ENCODE results near the gene TMPRSS11A.

The TMPRSS11A gene

DNA sequence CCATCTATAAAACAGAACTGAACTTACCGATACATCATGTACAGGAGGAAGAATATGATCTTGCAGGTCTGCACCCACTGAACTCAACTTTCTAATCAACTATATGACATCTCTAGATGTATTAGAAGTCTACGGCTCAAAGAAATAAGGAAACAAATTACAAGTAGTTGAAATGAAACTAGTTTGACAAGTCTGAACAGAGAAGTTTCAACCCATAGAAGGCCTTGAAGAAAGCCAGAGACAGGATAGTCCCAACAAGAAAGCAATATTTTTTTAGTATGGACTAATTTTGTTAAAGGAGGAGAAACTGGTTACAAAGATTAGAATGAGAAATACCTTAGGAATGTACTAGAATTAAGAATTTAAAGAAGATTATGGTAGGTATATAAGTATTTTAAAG is at the start of gene TMPRSS11A:
Gene TMPRSS11A (minus strand): TSS at position 138 of the 400 bp plus-strand sequence. CDS start 100 bp downstream, at position 38.
- DNase-seq (ENCODE audit: low read depth): no peak

- no peak for DNase-seq (ENCODE audit: low read depth)
Observed at GRCh38 chr4:68011684-68012083, 48.4 kb upstream of the TMPRSS11A start.

- no peak for DNase-seq (ENCODE audit: low read depth)
Observed at GRCh38 chr4:68002906-68003305, 39.6 kb upstream of the TMPRSS11A start.

DNA sequence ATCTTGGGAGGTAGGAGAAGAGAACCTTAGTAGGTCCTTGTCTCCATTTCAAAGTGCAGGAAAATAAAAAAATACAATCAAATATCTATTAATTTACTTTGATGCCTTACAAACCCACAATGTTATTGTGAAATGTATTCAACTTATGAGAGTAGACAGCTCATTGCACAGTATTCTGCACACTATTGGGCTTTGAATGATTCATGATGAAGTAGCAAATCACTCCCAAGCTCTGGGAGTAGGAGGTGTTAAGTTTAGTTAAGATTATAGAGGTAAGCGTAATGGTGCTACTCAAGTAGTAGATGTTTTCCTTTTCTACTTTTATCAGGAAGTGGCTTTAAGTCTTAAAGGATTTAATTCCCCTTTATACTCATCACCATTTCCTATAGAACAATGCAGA is 32.8 kb upstream of the TMPRSS11A start:
- no peak for DNase-seq (ENCODE audit: low read depth)

DNA sequence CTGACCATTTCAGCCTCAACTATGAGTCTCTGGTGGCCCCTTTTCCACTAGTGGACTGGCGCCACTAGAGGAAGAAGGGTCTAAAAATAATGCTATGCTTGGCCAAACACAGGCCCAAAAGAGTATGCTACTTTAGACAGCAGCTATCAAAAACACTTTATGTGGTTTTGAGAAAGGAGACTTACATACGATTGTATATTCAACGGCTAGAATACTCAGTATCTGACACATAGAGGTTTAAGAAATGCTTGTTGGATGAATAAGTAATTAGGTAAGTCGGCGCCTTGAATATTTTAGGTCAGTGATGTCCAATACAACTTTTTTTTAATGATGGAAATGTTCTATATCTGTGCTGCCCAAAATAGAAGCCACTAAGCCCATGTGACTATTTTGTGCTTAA is 25.7 kb upstream of the TMPRSS11A start:
- no peak for DNase-seq (ENCODE audit: low read depth)

GRCh38 chr4:67983333-67983732 is 20.0 kb upstream of the TMPRSS11A start:
- DNase-seq (ENCODE audit: low read depth): no peak

DNA sequence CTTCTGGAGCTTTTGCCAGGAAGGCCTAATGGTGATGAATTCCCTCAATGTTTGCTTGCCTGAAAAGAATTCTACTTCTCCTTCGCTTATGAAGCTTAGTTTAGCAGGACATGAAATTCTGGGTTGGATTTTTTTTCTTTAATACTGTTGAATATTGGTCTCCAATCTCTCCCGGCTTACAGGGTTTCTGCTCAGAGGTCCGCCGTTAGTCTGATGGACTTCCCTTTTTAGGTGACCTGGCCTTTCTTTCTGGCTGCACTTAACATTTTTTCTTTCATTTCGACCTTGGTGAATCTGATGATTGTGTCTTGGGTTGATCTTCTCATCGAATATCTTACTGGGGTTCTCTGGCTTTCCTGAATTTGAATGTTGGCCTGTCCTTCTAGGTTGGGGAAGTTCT is 17.2 kb upstream of the TMPRSS11A start:
- no peak for DNase-seq (ENCODE audit: low read depth)

DNA sequence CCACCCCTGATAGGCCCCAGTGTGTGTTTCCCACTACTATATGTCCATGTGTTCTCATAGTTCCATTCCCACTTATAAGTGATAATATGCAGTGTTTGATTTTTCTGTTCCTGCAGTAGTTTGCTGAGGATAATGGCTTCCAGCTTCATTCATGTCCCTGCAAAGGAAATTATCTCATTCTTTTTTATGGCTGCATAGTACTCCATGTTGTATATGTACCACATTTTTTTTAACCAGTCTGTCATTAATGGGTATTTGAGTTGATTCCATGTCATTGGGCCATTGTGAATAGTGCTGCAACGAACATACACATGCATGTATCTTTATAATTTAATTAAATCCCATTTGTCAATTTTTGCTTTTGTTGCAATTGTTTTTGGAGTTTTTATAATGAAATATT is 10.3 kb upstream of the TMPRSS11A start:
- no peak for DNase-seq (ENCODE audit: low read depth)

GRCh38 chr4:67954890-67955289 is 8.4 kb downstream of the TMPRSS11A start:
- DNase-seq (ENCODE audit: low read depth): no peak

DNA sequence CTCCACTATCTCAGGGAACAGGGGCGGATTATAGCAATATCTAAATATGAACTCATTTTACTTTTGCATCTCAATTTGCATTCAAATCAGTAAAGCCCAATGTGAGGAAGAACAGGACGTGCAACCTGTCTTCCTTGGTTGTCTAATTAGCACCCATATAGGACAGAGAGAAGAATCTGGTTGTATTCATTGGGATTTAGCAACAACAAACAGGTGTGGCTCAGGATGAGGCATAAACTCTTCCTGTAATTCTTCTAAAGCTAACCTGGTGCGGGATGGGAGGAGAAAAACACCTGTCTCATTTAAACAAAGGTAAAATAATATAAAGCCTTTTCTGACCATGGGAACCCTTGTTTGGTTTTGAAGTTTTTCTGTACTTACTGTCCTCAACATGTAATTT is 22.2 kb downstream of the TMPRSS11A start:
- no peak for DNase-seq (ENCODE audit: low read depth)

DNA sequence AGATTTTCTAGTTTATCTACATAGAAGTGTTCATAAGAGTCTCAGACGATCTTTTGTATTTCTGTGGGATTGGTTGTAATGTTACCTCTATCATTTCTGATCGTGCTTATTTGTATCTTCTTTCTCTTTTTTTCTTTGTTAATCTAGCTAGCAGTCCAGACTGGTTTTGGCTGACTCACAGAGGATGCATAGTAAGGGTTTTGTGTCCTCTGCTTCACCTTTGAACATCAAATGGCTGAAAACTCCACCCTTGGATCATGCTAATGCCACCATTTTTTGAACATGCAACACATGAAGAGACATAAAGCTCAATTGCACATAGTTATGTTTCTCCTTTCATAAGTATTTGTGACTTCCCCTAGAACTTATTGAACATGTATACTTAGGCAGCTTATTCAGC is 22.8 kb downstream of the TMPRSS11A start:
- no peak for DNase-seq (ENCODE audit: low read depth)

DNA sequence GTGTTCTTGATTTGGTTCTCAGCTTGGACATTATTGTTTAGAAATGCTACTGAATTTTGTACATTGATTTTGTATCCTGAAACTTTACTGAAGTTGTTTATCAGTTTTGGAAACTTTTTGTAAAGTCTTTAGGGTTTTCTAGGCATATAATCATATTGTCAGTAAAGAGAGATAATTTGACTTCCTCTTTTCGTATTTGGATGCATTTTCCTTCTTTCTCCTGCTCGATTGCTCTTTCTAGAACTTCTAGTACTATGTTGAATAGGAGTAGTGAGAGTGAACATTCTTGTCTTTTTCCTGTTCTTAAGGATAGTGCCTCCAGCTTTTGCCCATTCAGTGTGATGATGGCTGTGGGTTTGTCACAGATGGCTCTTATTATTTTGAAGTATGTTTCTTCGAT is 24.1 kb downstream of the TMPRSS11A start:
- DNase-seq (ENCODE audit: low read depth): no peak

GRCh38 chr4:67935888-67936287 is 27.4 kb downstream of the TMPRSS11A start:
- DNase-seq (ENCODE audit: low read depth): no peak

DNA sequence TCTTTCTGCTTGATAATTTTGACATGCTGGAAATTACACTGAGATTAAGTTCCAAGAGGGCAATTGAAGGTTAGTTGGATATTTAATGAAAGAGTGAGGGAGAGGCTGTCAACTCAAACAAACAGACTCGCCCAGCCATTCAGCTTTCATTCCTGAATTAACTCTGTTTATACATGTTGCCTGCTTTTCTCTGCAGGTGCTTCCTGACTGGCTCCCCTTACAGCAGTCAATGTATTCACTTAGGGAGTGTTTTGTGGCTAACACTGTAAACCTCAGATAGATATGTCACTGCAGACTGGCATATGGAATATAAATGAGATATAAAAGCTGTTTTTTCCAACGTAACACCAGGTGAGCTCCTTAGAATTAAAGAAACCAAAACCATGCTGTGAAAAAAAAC is 28.7 kb downstream of the TMPRSS11A start:
- DNase-seq (ENCODE audit: low read depth): no peak

- no peak for DNase-seq (ENCODE audit: low read depth)
Observed at GRCh38 chr4:67933755-67934154, 29.5 kb downstream of the TMPRSS11A start.

- no peak for DNase-seq (ENCODE audit: low read depth)
Observed at GRCh38 chr4:67933038-67933437, 30.3 kb downstream of the TMPRSS11A start.

GRCh38 chr4:67931256-67931655 is 32.0 kb downstream of the TMPRSS11A start:
- no peak for DNase-seq (ENCODE audit: low read depth)

GRCh38 chr4:67929426-67929825 is 33.9 kb downstream of the TMPRSS11A start:
- DNase-seq (ENCODE audit: low read depth): no peak

GRCh38 chr4:67928546-67928945 is 34.7 kb downstream of the TMPRSS11A start:
- no peak for DNase-seq (ENCODE audit: low read depth)

DNA sequence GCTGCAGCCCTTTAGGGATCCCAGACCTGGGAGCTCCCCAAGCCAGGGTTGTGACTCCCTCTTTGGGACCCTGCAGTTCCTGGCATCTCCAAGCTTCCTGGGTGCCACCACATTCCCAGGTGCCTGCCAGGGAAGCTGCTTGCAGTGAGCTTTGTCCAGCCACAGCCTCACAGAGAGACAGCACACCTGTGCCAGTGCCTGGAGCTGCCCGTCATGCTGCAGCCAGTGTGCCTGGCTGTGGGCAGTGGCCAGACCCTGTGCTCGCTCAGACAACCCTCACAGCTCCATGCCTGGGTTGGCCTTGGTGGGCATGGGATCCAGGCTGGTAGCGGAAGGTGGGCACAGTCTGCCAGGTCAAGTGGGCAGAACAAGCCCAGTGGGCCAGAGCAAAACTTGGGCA is 36.0 kb downstream of the TMPRSS11A start:
- no peak for DNase-seq (ENCODE audit: low read depth)

DNA sequence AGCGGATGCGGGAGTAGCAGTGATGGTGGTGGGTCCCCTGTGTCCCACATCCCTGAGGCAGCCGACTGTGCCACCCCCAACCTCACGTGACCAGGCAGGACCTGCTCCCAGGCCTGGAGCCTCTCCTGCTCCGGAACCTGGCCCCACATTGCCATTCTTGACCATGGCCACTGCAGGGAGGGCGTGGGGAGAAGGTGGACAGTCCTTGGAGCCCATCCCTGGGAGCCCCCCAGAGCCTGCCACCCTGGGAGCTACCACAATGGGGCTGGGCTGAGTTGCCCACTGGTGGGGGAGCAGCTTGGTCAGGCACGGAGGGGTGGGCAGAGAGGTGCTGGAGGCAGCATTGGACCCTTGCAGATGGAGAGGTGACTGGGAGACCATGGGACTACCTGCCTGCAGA is 36.8 kb downstream of the TMPRSS11A start:
- no peak for DNase-seq (ENCODE audit: low read depth)

- DNase-seq (ENCODE audit: low read depth): no peak
Observed at GRCh38 chr4:67922697-67923096, 40.6 kb downstream of the TMPRSS11A start.

- DNase-seq (ENCODE audit: low read depth): no peak
Observed at GRCh38 chr4:67918428-67918827, 44.9 kb downstream of the TMPRSS11A start.

DNA sequence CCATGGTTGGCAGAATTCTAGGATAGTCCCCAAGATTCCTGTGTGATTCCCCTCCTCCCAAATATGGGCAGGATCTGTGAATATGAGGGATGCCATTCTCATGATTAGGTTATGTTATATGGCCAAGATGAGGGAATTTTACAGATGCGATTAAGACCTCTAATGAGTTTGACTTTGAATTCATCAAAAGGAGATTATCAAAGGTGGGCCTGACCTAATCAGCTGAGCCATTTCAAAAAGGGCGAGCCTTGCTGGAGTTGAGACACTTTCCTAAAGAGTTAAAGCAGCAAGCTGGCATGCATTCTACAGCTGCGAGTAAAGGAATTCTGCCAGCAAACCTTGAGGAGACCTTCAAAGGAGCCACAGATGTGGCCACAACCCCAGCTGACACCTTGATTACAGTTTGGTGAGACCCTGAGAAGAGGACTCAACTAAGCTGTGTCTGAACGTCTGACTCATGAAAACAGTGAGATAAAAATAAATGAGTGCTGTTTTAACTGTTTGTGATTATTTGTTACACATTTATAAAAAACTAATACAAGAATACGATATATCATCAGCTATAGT is 47.8 kb downstream of the TMPRSS11A start:
- DNase-seq (ENCODE audit: low read depth): no peak

DNA sequence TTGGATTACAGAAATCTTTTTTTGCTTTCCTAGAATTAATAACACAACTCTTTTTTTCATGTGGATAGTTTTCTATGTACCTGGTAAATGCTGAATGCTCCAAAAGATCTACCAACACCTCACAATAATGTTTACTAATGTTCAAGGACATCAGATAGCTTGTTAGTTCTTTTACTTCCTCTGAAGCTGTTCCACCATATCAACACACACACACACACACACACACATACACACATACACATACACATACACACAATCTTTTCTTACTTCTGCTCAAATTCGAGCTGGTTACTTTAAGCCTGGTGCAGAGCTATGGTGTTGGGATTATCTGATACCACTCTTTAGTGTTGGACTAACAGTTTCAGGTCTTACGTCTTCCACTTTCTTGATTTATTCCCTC is 51.2 kb downstream of the TMPRSS11A start:
- DNase-seq (ENCODE audit: low read depth): no peak

Data from stimulated activated CD4-positive, alpha-beta T cell treated with anti-CD3 and anti-CD28 coated beads, Interleukin-2, amount 100 ng/mL, for 4 hours (primary cell).